GM12874 (cell line): ENCODE data around the gene POLR3H.

Experiments used
- TF ChIP-seq, protein P1 (sequence below): IDR thresholded peaks from 2 replicates; pipeline ENCODE4 v1.5.1; 2011; ENCODE audit warnings: low read depth, mild to moderate bottlenecking, control low read depth, low read length, moderate library complexity; ENCODE audit not compliant: insufficient read depth

POLR3H gene

DNA sequence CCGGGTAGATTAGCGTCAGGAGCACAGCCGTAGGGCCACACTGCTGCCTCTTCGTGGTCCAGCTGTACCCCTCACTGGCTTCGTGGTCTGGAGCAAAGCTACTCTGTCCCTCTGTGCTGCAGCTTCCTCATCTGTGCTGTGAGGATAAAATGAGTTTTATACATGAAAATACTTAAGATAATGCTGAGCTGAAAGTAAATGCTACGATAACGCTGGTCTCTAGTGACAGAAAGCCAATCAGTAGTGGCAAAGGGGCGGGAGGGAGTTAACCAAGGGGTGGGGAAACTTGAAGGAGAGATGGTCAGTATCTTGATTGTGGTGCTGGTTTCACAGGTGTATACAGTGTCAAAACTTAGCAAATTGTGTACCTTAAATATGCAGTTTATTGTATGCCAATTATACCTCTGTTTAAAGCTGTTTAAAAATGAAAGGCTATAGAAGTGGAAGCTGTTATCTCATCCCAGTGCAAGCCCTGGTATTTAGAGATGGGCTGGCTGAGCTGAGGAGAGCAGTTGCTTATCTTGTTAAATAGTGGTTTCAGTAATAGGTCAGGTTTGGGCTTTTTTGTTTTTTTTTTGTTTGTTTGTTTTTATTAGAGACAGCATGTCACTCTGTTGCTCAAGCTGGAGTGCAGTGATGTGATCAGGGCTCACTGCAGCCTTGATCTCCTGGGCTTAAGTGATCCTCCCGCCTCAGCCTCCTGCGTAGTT is 38.6 kb downstream of the POLR3H start:
- TF ChIP-seq, protein P1, sequence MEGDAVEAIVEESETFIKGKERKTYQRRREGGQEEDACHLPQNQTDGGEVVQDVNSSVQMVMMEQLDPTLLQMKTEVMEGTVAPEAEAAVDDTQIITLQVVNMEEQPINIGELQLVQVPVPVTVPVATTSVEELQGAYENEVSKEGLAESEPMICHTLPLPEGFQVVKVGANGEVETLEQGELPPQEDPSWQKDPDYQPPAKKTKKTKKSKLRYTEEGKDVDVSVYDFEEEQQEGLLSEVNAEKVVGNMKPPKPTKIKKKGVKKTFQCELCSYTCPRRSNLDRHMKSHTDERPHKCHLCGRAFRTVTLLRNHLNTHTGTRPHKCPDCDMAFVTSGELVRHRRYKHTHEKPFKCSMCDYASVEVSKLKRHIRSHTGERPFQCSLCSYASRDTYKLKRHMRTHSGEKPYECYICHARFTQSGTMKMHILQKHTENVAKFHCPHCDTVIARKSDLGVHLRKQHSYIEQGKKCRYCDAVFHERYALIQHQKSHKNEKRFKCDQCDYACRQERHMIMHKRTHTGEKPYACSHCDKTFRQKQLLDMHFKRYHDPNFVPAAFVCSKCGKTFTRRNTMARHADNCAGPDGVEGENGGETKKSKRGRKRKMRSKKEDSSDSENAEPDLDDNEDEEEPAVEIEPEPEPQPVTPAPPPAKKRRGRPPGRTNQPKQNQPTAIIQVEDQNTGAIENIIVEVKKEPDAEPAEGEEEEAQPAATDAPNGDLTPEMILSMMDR: no peak

DNA sequence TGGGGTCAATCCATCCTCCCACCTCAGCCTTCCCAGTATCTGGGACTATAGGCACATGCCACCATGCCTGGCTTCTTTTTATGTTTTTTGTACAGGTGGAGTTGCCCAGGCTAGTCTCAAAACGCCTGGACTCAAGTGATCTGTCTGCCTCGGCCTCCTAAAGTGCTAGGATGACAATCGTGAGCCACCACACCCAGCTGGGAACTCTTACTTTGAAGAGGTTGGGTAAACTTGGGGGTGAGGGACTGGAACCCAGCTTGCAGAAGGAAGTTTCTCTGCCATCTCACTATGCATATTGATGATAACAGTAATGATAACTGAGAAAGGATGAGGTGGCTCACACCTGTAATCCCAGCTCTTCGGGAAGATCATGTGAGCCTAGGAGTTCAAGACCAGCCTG is 39.5 kb downstream of the POLR3H start:
- TF ChIP-seq, protein P1: no peak

DNA sequence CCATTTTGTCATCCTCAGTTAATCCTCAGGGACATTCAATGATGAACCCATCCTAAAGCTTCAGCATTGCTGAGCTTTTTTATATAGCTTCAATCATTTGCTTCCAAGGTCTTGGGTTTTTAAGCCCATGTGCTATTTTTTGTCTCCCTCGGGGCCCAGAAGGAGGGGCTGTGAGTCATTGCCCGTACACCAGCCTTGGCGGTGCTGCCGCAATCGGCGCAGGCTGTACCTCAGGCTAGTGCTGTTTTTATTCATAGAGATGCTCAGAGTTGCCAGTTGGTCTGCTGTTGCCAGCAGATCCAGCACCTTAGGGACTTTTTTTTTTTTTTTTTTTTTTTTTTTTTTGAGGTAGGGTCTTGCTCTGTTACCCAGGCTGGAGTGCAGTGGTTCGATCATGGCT is 39.9 kb downstream of the POLR3H start:
- TF ChIP-seq, protein P1: no peak

DNA sequence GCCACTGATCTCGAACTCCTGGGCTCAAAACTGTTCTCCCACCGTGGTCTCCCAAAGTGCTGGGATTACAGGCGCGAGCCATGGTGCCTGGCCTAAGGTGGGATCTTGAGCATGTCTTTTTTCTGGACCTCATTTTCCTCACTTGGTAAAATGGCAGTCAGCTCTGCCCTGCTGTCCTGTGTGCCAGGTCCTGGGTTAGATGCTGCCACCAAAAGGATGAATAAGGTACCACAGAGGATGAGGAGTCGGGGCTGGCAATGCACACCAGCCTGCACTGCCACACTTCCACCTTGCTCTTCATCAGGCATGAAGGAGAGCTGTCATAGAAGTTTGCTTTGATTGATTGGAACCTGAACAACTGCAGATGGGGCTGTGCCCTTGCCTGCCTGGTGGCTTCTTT is 43.1 kb downstream of the POLR3H start:
- TF ChIP-seq, protein P1: peak; percentile 43; the same call in 1 of the 2 replicates

DNA sequence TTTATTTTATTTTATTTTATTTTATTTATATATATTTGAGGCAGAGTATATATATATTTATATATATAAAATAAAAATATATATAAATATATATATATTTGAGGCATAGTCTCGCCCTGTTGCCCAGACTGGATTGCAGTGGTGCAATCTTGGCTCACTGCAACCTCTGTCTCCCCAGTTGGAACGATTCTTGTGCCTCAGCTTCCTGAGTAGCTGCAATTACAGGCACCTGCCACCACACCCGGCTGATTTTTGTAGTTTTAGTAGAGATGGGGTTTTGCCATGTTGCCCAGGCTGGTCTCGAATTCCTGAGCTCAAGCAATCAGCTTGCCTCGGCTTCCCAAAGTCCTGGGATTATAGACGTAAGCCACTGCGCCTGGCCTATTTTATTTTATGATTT is 44.0 kb downstream of the POLR3H start:
- TF ChIP-seq, protein P1: no peak

DNA sequence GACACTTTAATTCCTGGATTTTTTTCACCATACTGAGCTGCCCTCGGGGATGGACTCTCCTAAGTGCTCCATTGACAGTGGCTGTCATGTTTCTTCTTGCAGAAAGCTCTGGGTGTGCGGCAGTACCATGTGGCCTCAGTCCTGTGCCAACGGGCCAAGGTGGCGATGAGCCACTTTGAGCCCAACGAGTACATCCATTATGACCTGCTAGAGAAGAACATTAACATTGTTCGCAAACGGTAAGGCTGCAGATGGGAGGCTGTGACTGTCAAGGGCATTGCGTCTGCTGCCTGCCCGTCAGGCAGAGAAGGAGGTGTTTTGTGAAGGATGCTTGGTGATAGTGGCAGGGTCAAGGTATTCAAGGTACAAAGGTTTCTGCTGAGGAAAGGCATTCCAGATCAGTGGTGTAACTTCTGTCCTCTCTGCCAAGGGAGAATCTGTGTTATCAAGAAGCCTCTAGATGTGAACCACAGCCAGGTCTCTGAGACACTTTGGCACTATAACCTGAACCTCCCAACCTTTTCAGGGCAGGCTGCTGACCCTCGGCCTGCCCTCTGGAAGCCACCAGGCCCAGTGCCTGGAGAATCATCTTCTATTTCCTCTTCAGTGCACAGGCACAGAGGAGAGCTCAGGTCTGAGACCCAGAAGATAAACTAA is 44.5 kb downstream of the POLR3H start:
- TF ChIP-seq, protein P1: no peak

DNA sequence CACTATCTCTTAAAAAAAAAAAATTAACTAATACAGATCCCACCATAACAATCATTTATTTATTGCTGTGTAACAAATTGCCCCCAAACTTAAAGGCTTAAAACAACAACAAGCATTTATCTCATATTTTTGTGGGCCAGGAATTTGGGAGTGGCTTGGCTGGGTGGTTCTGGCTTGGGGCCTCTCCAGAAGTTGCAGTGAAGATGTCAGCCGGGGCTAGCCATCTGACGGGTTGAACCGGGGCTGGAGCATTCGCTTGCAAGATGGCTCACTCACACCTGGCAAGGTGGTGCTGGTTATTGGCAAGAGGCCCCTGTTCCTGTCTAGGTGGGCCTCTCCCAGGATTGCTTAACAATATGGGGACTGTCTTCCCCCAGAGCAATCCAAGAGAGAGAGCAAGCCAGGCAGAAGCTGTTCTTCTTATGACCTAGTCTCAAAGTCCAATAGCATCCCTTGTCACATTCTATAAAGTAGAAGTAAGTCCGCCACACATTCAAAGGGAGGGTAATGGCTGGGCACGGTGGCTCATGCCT is 45.9 kb downstream of the POLR3H start:
- TF ChIP-seq, protein P1: no peak
